Loucy (cell line): ENCODE data around the gene TCTN1.

Source experiments
- H2AFZ ChIP-seq: fragments of 200-600 bp; sonication (generic); 2 replicates; pipeline ENCODE4 v1.6.0; 2016; ENCODE audit warnings: antibody characterized with exemption, mild to moderate bottlenecking, low read length, moderate library complexity
- H3F3A ChIP-seq: fragments of 200-600 bp; 2 replicates; pipeline ENCODE4 v1.6.0; 2016; ENCODE audit warnings: antibody characterized with exemption, low read depth, mild to moderate bottlenecking
- H3K27me3 ChIP-seq: fragments of 200-600 bp; sonication (generic); 2 replicates; pipeline ENCODE4 v1.6.1; 2014; ENCODE audit warnings: low read length, mild to moderate bottlenecking; ENCODE audit not compliant: insufficient read depth, poor library complexity, severe bottlenecking
- H3K36me3 ChIP-seq: fragments of 200-600 bp; sonication (generic); 2 replicates; pipeline ENCODE4 v1.6.1; 2016; ENCODE audit warnings: low read length; ENCODE audit not compliant: insufficient read depth
- H3K4me1 ChIP-seq: fragments of 200-600 bp; sonication (generic); 2 replicates; pipeline ENCODE4 v1.5.1; 2014; ENCODE audit warnings: low read length, mild to moderate bottlenecking; ENCODE audit not compliant: insufficient read depth, poor library complexity, severe bottlenecking
- H3K4me2 ChIP-seq: fragments of 200-600 bp; sonication (generic); 2 replicates; pipeline ENCODE4 v1.6.0; 2014; ENCODE audit warnings: antibody characterized with exemption, low read length, low read depth, mild to moderate bottlenecking; ENCODE audit not compliant: poor library complexity, severe bottlenecking
- H3K4me3 ChIP-seq: fragments of 200-600 bp; sonication (generic); 2 replicates; pipeline ENCODE4 v1.5.1; 2014; ENCODE audit warnings: low read length, mild to moderate bottlenecking, mixed read lengths; ENCODE audit not compliant: poor library complexity, severe bottlenecking
- H3K79me2 ChIP-seq: fragments of 200-600 bp; sonication (generic); 2 replicates; pipeline ENCODE4 v1.6.1; 2014; ENCODE audit warnings: low read length; ENCODE audit not compliant: insufficient read depth
- H3K9ac ChIP-seq: fragments of 200-600 bp; sonication (generic); 2 replicates; pipeline ENCODE4 v1.6.0; 2014; ENCODE audit warnings: mild to moderate bottlenecking, low read depth, low read length, moderate library complexity; ENCODE audit not compliant: poor library complexity, severe bottlenecking
- H3K9me2 ChIP-seq: fragments of 200-600 bp; sonication (generic); replicated peaks from 2 replicates; pipeline ENCODE4 v1.6.1; 2016; ENCODE audit warnings: low read depth, low read length, mixed read lengths
- H3K9me3 ChIP-seq: fragments of 200-600 bp; sonication (generic); 2 replicates; pipeline ENCODE4 v1.6.1; 2014; ENCODE audit warnings: mild to moderate bottlenecking, antibody characterized with exemption, low read length, low read depth; ENCODE audit not compliant: insufficient read depth
- H4K20me1 ChIP-seq: fragments of 200-600 bp; sonication (generic); 2 replicates; pipeline ENCODE4 v1.6.0; 2014; ENCODE audit warnings: antibody characterized with exemption, low read length, mild to moderate bottlenecking; ENCODE audit not compliant: insufficient read depth, poor library complexity, severe bottlenecking
- EZH2phosphoT487 ChIP-seq: fragments of 200-600 bp; IDR thresholded peaks from 2 replicates; pipeline ENCODE4 v1.6.1; 2018; ENCODE audit warnings: antibody characterized with exemption, mild to moderate bottlenecking, moderate library complexity, borderline replicate concordance
- TF ChIP-seq, protein P1 (sequence below): fragments of 200-600 bp; sonication (generic); conservative IDR thresholded peaks from 2 replicates; pipeline ENCODE4 v1.5.1; 2014; ENCODE audit warnings: mild to moderate bottlenecking, antibody characterized with exemption, low read length

Gene TCTN1

GRCh38 chr12:110680032-110680431 is 66.1 kb downstream of the TCTN1 start:
- H3K4me2 ChIP-seq = no peak overlapping the region
- H3K4me1 ChIP-seq = peaks cover 13% of the 10 kb centered on the region
- H3K79me2 ChIP-seq = no peaks in the 10 kb centered on the region

DNA sequence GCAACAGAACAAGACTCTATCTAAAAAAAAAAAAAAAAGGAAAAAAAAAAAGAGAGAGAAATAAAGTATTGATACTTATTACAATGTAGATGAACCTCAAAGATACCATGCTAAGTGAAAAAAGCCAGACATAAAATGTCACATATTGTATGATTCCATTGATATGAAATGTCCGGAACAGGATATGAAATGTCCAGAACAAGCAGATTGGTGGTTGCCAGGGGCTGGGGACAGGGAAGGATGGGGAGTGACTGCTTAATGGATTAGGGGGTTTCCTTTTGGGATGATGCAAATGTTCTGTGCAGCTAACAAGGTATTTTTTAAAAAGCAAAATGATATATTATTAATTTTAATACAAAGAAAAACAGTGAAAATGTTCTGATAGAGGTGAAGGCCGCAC is 70.0 kb downstream of the TCTN1 start:
- Histone ChIP-seq H3K9me3 (no peaks in the 10 kb centered on the region), H3F3A (no peaks in the 10 kb centered on the region), H3K79me2 (no peaks in the 10 kb centered on the region; the same call in 1 of the 2 replicates), H3K4me1 (peaks cover 11% of the 10 kb centered on the region), H2AFZ (no peak overlapping the region), H4K20me1 (no peaks in the 10 kb centered on the region), H3K4me3 (no peak overlapping the region), H3K4me2 (no peak overlapping the region), H3K36me3 (no peaks in the 10 kb centered on the region), H3K9ac (no peak overlapping the region), H3K27me3 (no peaks in the 10 kb centered on the region), H3K9me2 (no peaks in the 10 kb centered on the region)
- no peak for TF ChIP-seq EZH2phosphoT487
- TF ChIP-seq, protein P1, sequence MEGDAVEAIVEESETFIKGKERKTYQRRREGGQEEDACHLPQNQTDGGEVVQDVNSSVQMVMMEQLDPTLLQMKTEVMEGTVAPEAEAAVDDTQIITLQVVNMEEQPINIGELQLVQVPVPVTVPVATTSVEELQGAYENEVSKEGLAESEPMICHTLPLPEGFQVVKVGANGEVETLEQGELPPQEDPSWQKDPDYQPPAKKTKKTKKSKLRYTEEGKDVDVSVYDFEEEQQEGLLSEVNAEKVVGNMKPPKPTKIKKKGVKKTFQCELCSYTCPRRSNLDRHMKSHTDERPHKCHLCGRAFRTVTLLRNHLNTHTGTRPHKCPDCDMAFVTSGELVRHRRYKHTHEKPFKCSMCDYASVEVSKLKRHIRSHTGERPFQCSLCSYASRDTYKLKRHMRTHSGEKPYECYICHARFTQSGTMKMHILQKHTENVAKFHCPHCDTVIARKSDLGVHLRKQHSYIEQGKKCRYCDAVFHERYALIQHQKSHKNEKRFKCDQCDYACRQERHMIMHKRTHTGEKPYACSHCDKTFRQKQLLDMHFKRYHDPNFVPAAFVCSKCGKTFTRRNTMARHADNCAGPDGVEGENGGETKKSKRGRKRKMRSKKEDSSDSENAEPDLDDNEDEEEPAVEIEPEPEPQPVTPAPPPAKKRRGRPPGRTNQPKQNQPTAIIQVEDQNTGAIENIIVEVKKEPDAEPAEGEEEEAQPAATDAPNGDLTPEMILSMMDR = no peak

More at GRCh38 chr12:110680032-110680431, 66.1 kb downstream of the TCTN1 start:
- Histone ChIP-seq H4K20me1 (no peaks in the 10 kb centered on the region), H3K9me2 (no peaks in the 10 kb centered on the region), H3F3A (peaks cover 8% of the 10 kb centered on the region; the same call in 1 of the 2 replicates), H3K27me3 (no peaks in the 10 kb centered on the region), H3K9ac (no peak overlapping the region), H3K36me3 (no peaks in the 10 kb centered on the region), H3K4me3 (no peak overlapping the region), H2AFZ (no peak overlapping the region), H3K9me3 (no peaks in the 10 kb centered on the region)
- no peak for TF ChIP-seq EZH2phosphoT487
- TF ChIP-seq, protein P1 = no peak

- TF ChIP-seq, protein P1 = no peak
- no peak for TF ChIP-seq EZH2phosphoT487
- H3K9me3 ChIP-seq = no peaks in the 10 kb centered on the region
- H3F3A ChIP-seq = no peaks in the 10 kb centered on the region
- H3K9me2 ChIP-seq = no peaks in the 10 kb centered on the region
- H3K4me3 ChIP-seq = no peak overlapping the region
- no peaks in the 10 kb centered on the region for H3K36me3 ChIP-seq
- H3K27me3 ChIP-seq = no peaks in the 10 kb centered on the region
- H3K79me2 ChIP-seq = no peaks in the 10 kb centered on the region; the same call in 1 of the 2 replicates
- no peaks in the 10 kb centered on the region for H4K20me1 ChIP-seq
- no peak overlapping the region for H3K4me2 ChIP-seq
- H2AFZ ChIP-seq = no peak overlapping the region
- H3K4me1 ChIP-seq = peaks cover 11% of the 10 kb centered on the region
- H3K9ac ChIP-seq = no peak overlapping the region
Observed at GRCh38 chr12:110684312-110684836, 70.4 kb downstream of the TCTN1 start.
